ENCODE results near the gene CENPI. TPM values are rescaled to one million over a fixed set of nuclear protein-coding genes. Genes with fewer than 3 reads are reported as not detected.

CENPI gene
- total and polyA plus RNA-seq, 2 of the 13 experiments (the other 11 are each of a cell fraction or from before 2014, with no cell fraction given) = 5.1 to 26.5 TPM

GRCh38 chrX:101097546-101098453 lies at the start of gene CENPI (continued):
- peak; percentile 82; the same call in 1 of the 2 replicates for TF ChIP-seq CSRNP1 (CRISPR knock-in tag; IDR thresholded peaks at IDR 0.05)
- peak; percentile 84 for TF ChIP-seq POGZ (CRISPR knock-in tag; IDR thresholded peaks at IDR 0.05)
- TF ChIP-seq PRPF4 (IDR thresholded peaks at IDR 0.05; ENCODE audit: low read depth, low read length, poor library complexity, severe bottlenecking) = no peak
- TF ChIP-seq MLX (CRISPR knock-in tag; IDR thresholded peaks at IDR 0.05) = no peak
- no peak for TF ChIP-seq YEATS2 (CRISPR knock-in tag; IDR thresholded peaks at IDR 0.05; ENCODE audit: borderline replicate concordance)
- no peak for TF ChIP-seq ZNF253 (CRISPR knock-in tag; IDR thresholded peaks at IDR 0.05; ENCODE audit: borderline replicate concordance)
- TF ChIP-seq CEBPZ (IDR thresholded peaks at IDR 0.05; ENCODE audit: low read length) = no peak
- no peak for TF ChIP-seq ZNF773 (CRISPR knock-in tag; IDR thresholded peaks at IDR 0.05; ENCODE audit: borderline replicate concordance)
- no peak for TF ChIP-seq ZNF12 (CRISPR knock-in tag; IDR thresholded peaks at IDR 0.05)
- TF ChIP-seq ARID4A (CRISPR knock-in tag; IDR thresholded peaks at IDR 0.05; ENCODE audit: borderline replicate concordance) = peak; percentile 84; the same call in 1 of the 2 replicates
- no peak; the same call in 1 of the 2 replicates for TF ChIP-seq KAT8 (CRISPR knock-in tag; IDR thresholded peaks at IDR 0.05)
- 0 out of 2 replicates have a peak, but pooled peaks have one; percentile 22 for TF ChIP-seq KMT2B (CRISPR knock-in tag; IDR thresholded peaks at IDR 0.05)
- no peak for TF ChIP-seq TERF1 (CRISPR knock-in tag; IDR thresholded peaks at IDR 0.05)
- TF ChIP-seq PHF21A (CRISPR knock-in tag; IDR thresholded peaks at IDR 0.05) = peak; percentile 42; the same call in 1 of the 2 replicates
- TF ChIP-seq SRSF1 (optimal IDR thresholded peaks at IDR 0.05; ENCODE audit: low read depth, low read length) = no peak
- no peak for TF ChIP-seq SUZ12 (IDR thresholded peaks at IDR 0.05; ENCODE audit: low read depth, low read length)
- TF ChIP-seq NBN (conservative IDR thresholded peaks at IDR 0.05) = no peak
- TF ChIP-seq ZNF792 (CRISPR knock-in tag; IDR thresholded peaks at IDR 0.05) = no peak

Data from HepG2 (cell line).